NOMO-1 treated with DMSO at 0.1 percent for 48 hours (cell line): ENCODE measurements around the gene CLEC14A.

Experiments used
- DNase-seq: peaks from one replicate; lab custom pipeline; 2025; ENCODE audit not compliant: unreplicated experiment; lab: John Stamatoyannopoulos, UW

CLEC14A gene

DNA sequence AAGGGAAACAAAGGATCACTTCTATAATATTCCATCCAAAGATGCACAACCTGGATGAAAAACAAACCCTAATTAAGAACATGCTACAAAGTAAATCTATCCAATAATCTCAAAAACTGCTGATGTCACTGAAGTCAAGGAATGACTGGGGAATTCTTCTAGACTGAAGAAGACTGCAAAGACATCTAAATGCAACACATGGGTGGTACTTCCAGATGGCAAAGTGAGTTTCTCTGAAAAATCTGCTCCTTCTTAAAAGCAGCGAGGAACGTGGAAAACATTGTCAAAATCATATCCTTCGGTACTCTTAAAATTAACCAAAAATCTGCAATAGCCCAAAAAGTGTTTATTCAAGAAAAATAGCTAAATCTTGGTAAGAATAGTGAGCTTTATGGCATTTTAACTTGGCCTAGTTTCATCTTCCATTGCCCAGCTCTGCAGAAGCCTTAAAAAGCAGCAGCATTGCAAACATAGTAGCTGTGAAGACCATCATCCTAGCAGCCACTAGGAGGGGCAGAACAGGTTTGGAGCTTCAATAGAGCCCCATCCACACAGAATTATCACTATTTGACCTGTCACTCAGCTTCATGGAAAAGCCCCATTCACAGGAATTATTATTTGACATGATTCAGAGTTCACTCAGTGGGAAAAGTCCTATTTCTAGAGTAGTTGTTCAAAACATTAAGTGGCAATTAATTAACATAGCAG lies 7.4 kb downstream of the CLEC14A start:
- no peak for DNase-seq

DNA sequence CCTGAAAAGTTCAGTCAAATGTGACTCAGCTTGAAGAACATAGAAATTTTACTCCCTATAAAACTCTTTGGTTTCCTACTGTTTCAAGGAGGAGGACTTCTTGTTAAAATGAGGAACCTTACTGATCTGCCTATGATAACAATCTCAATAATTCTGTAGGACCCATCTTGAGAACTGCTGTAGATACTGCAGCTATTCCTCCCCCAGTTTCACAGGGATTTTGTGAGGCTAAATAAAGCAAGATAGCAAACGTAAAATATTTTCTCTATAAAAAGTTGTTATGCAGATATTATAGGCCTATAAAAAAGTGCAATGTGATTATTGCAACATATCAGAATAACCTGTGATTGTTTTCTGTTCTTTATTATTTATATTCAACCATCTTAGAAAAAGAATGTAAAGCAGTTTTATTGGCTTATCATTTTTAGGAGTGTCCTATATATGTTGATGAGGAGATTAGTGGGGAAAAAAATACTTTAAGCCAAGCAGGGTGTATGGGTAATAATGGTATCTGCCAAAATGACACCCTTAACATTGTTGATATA lies 12.1 kb downstream of the CLEC14A start:
- no peak for DNase-seq

- no peak for DNase-seq
Measured at GRCh38 chr14:38238878-38239277, 17.0 kb downstream of the CLEC14A start.

DNA sequence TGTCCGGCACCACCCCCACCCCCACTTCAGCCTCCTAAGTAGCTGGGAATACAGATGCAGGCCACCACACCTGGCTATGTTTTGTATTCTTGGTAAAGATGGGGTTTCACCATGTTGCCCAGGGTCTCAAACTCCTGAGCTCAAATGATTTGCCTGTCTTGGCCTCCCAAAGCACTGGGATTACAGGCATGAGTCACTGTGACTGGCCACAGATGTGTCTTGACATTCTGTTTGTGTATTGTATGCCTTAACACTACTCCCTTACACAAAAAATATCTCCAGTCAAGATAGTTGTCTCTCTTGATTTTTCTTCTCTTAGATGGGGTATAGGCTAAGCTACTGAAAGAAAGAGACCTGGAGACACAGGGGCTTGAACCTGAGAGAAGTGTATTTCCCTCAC lies 17.6 kb downstream of the CLEC14A start:
- no peak for DNase-seq

GRCh38 chr14:38233218-38233617 lies 22.7 kb downstream of the CLEC14A start:
- DNase-seq = no peak

DNA sequence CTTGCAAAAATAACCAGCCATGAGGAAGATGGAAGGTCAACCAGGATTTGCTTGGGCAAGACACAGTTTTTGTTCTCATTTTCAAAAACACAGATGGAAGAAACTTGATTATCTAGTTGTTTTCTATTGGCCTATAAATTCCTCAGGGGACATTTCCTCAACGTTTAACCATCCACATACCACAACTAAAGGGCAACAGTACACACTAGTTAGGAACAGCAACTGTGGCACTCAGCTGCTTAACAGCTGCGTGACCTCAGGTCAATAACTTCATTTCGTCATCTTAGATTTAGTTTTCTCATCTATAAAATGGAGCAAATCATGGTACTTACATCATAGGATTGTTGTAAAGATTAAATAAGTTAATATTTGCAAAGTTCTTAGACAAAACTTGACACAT lies 29.5 kb downstream of the CLEC14A start:
- no peak for DNase-seq

GRCh38 chr14:38225946-38226345 lies 29.9 kb downstream of the CLEC14A start:
- no peak for DNase-seq

GRCh38 chr14:38224338-38224737 lies 31.6 kb downstream of the CLEC14A start:
- no peak for DNase-seq

DNA sequence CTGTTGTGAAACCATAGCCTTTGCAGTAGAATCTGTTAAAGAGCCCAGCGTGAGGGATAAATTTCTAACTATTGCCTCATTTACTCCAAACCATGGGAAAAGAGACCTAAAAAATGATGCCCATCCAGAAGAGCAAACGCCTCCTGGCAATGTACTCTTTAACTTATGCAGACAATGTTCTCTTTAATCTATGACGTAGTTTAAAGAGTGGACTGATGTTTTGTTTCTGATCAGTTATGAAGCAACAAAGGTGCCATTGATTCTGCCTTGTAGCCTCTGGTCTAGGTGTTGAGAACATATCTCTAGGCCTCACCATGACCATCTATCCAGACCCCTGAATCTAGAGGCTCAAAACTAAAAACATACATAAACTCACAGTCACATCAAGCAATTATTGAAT lies 34.8 kb downstream of the CLEC14A start:
- no peak for DNase-seq

DNA sequence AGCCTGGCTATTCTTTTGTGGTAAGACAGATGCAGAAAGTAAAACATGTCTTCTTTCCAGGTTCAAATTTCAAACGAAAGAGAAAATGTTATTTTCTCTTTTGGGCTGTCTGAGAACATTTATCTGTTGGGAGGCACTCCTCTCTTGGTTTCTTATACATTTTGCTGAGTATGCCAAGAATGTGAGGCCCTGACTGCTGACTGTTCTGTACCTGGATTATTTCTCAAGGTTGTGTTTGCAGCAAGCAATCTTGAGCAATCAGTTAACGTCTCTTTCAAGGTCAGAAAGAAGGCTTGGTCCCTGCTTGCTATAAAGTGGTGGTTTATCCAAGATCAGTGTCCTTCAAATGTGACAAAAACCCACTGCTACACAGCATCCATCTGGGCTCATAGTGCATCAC lies 38.3 kb downstream of the CLEC14A start:
- no peak for DNase-seq

DNA sequence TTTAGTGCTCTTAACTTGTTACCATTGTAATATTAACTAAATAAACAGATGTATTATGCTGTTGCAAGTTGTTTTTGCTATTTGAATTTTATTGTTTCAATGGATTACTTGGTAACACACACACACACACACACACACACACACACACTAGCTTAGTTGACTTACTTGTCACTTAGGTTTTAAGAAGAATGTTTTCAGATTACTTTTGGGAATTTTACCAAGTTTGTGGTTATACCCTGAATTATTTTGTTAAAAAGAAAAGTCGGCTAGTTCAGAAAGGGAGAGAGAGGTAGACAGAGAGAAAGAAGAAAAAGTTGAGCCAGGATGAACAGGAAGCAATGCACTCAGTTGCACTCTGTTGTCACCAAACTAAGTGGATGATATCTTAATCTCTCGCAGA lies 42.9 kb downstream of the CLEC14A start:
- DNase-seq = no peak

GRCh38 chr14:38212111-38212510 lies 43.8 kb downstream of the CLEC14A start:
- DNase-seq = no peak

GRCh38 chr14:38211255-38211735 lies 44.6 kb downstream of the CLEC14A start:
- no peak for DNase-seq

- DNase-seq = no peak
Measured at GRCh38 chr14:38210587-38211216, 45.2 kb downstream of the CLEC14A start.

- no peak for DNase-seq
Measured at GRCh38 chr14:38209572-38210557, 46.0 kb downstream of the CLEC14A start.

GRCh38 chr14:38208618-38209562 lies 47.0 kb downstream of the CLEC14A start:
- DNase-seq = no peak

DNA sequence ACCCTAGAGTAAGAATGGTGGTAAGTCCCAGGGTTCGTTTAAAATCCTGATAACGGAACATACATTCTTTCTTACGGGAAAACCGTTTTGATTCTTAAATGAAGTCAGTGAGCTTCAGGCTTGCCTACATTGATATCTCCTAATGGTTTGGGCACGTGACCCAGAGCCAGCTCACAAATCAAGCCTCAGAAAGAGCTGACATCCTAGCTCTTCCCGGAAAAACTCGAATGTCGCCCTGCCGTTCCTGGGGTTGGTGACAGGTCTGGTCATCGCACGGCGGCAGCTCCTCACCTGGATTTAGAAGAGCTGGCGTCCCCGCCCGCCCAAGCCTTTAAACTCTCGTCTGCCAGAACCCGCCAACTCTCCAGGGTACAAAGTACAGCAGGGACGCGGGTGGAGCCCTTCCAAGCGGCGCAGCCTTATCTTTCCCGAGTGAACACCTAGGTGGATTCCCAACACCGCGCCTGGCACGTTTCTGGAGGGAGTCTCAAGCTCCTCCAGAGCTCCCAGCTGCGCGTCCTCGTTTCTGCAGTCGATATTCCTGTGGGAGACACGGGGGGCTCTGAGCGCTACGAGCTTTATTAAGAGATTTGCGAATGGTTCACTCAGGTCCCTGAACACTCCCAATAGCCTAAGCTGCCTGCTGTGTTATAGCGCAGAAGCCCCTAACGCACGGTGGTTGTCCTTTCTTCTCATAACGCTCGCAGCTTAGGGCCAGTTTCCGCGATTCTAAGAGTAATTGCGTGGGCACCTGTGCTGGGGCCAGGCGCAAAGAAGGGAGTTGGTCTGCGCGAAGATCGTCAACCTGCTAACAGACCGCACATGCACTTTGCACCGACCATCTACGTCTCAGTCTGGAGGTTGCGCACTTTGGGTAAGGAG lies 47.9 kb downstream of the CLEC14A start, which contains the start of gene SSTR1:
Gene SSTR1, plus strand, starts transcription at position 169 of the 882 bp plus-strand sequence. CDS start 1,486 bp downstream, outside the sequence.
- no peak for DNase-seq

DNA sequence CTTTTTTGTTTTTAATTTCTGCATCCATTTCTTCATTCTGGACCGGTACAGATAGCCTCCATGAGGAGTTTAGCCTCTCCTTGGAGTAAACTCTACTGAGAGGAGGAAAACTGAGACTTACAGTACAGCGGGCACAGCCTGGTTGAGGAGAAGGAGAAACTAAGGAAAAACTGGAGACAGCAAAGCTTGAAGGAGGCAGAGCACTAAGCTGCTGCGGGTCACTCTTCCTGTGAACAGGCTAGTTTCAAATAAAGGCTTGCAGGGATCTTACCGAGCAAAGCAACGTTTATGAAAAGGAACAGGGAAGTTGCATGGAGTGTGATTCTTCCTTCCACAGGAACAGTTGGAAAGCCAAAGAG lies 48.5 kb downstream of the CLEC14A start:
- no peak for DNase-seq
